HepG2 (cell line): ENCODE measurements around the gene MEPCE. TPM values are rescaled to one million over a fixed set of nuclear protein-coding genes. Genes with fewer than 3 reads are reported as not detected.

Experiments used
- AGO2 ChIP-seq: fragments of 200-400 bp; formaldehyde crosslinking; optimal IDR thresholded peaks from 2 replicates; pipeline ENCODE3; 2017; ENCODE audit warnings: mild to moderate bottlenecking, low read depth, low read length, moderate library complexity
- BORCS8-MEF2B ChIP-seq: sonication (generic); formaldehyde crosslinking; IDR thresholded peaks from 2 replicates; pipeline ENCODE4 v1.8.0; 2022; ENCODE audit warnings: mild to moderate bottlenecking, missing genetic modification reagents
- KAT8 ChIP-seq: IDR thresholded peaks from 2 replicates; pipeline ENCODE4 v1.6.1; 2016; ENCODE audit warnings: missing genetic modification reagents, missing compliant biosample characterization
- NR2C2 ChIP-seq: sonication (generic); formaldehyde crosslinking; IDR thresholded peaks from 2 replicates; pipeline ENCODE4 v1.4.0; 2020; ENCODE audit warnings: missing genetic modification reagents, mild to moderate bottlenecking, moderate library complexity, borderline replicate concordance
- PITX1 ChIP-seq: sonication (generic); formaldehyde crosslinking; IDR thresholded peaks from 2 replicates; pipeline ENCODE4 v1.5.1; 2020; ENCODE audit warnings: mild to moderate bottlenecking, missing genetic modification reagents
- RBFOX2 ChIP-seq: fragments of 200-400 bp; formaldehyde crosslinking; IDR thresholded peaks from 2 replicates; pipeline ENCODE4 v1.6.1; 2017; ENCODE audit warnings: low read depth, mild to moderate bottlenecking, low read length
- SAP130 ChIP-seq: IDR thresholded peaks from 2 replicates; pipeline ENCODE4 v1.6.1; 2016; ENCODE audit warnings: low read depth
- STAT5B ChIP-seq: sonication (generic); formaldehyde crosslinking; IDR thresholded peaks from 2 replicates; pipeline ENCODE4 v1.4.0; 2020; ENCODE audit warnings: missing genetic modification reagents
- SYNCRIP ChIP-seq: fragments of 200-400 bp; formaldehyde crosslinking; IDR thresholded peaks from 2 replicates; pipeline ENCODE4 v1.6.1; 2018; ENCODE audit warnings: mild to moderate bottlenecking, low read depth, low read length; ENCODE audit not compliant: insufficient read depth
- ZBTB20 ChIP-seq: sonication (generic); formaldehyde crosslinking; IDR thresholded peaks from 2 replicates; pipeline ENCODE4 v1.8.1; 2023; ENCODE audit warnings: missing genetic modification reagents, low read depth, mild to moderate bottlenecking, borderline replicate concordance
- ZC3H13 ChIP-seq: sonication (generic); formaldehyde crosslinking; IDR thresholded peaks from 2 replicates; pipeline ENCODE4 v1.8.1; 2023; ENCODE audit warnings: mild to moderate bottlenecking, missing genetic modification reagents, moderate library complexity
- ZFY ChIP-seq: sonication (generic); formaldehyde crosslinking; IDR thresholded peaks from 2 replicates; pipeline ENCODE4 v1.4.0; 2020; ENCODE audit warnings: missing genetic modification reagents
- ZIK1 ChIP-seq: sonication (generic); formaldehyde crosslinking; IDR thresholded peaks from 2 replicates; pipeline ENCODE4 v1.5.0; 2020; ENCODE audit warnings: mild to moderate bottlenecking, low read depth, missing genetic modification reagents, borderline replicate concordance
- ZNF205 ChIP-seq: IDR thresholded peaks from 2 replicates; pipeline ENCODE4 v1.6.1; 2018; ENCODE audit warnings: missing biosample characterization, missing genetic modification reagents
- ZNF564 ChIP-seq: sonication (generic); formaldehyde crosslinking; IDR thresholded peaks from 2 replicates; pipeline ENCODE4 v1.8.1; 2023; ENCODE audit warnings: mild to moderate bottlenecking, missing genetic modification reagents
- ZNF746 ChIP-seq: sonication (generic); formaldehyde crosslinking; IDR thresholded peaks from 2 replicates; pipeline ENCODE4 v1.8.0; 2022; ENCODE audit warnings: mild to moderate bottlenecking, missing genetic modification reagents
- polyA plus RNA-seq, 8 experiments: library from polyadenylated mRNA; depleted of rRNA in 3 of 8; stranded (reverse) in 7 of 8; unstranded in 1 of 8; fragments of >200 nt; fragmentation: Illumina TruSeq in 4 of 8; extraction: Trizol in 4 of 8; gene quantifications; 2 replicates each; pipeline versions ENCODE4 v1.2.1 to v1.2.3, GENCODE V29; 2011 to 2016; ENCODE audit warnings: low read depth in 4 of 8, missing spikeins in 1 of 8, mixed read lengths in 1 of 8; ENCODE audit not compliant: insufficient read depth in 1 of 8
- total RNA-seq, 5 experiments: library from RNA; depleted of rRNA; stranded (reverse); fragments of >200 nt; fragmentation: Illumina TruSeq; extraction: Trizol; gene quantifications; 2 replicates each; pipeline ENCODE4 v1.2.3, GENCODE V29; 2016; ENCODE audit warnings: low read depth in 1 of 5
- TF ChIP-seq, protein P1 (sequence below): sonication (generic); formaldehyde crosslinking; IDR thresholded peaks from 2 replicates; pipeline ENCODE4 v1.8.1; 2023; ENCODE audit warnings: mild to moderate bottlenecking, missing genetic modification reagents
- TF ChIP-seq, protein P2 (sequence below): sonication (generic); formaldehyde crosslinking; IDR thresholded peaks from 2 replicates; pipeline ENCODE4 v1.4.0; 2020; ENCODE audit warnings: missing genetic modification reagents
- TF ChIP-seq, protein P3 (sequence below): sonication (generic); formaldehyde crosslinking; conservative IDR thresholded peaks from 2 replicates; pipeline ENCODE4 v1.8.0; 2022; ENCODE audit warnings: low read depth, missing genetic modification reagents
- TF ChIP-seq, protein P4 (sequence below): sonication (generic); formaldehyde crosslinking; IDR thresholded peaks from 2 replicates; pipeline ENCODE4 v1.4.0; 2020; ENCODE audit warnings: missing genetic modification reagents
- TF ChIP-seq, protein P5 (sequence below): sonication (generic); formaldehyde crosslinking; IDR thresholded peaks from 2 replicates; pipeline ENCODE4 v1.9.0; 2022; ENCODE audit warnings: low read depth, missing genetic modification reagents

MEPCE gene
- total and polyA plus RNA-seq, 2 of the 13 experiments (the other 11 are each of a cell fraction or from before 2014, with no cell fraction given) = 12.3 to 26.0 TPM

DNA sequence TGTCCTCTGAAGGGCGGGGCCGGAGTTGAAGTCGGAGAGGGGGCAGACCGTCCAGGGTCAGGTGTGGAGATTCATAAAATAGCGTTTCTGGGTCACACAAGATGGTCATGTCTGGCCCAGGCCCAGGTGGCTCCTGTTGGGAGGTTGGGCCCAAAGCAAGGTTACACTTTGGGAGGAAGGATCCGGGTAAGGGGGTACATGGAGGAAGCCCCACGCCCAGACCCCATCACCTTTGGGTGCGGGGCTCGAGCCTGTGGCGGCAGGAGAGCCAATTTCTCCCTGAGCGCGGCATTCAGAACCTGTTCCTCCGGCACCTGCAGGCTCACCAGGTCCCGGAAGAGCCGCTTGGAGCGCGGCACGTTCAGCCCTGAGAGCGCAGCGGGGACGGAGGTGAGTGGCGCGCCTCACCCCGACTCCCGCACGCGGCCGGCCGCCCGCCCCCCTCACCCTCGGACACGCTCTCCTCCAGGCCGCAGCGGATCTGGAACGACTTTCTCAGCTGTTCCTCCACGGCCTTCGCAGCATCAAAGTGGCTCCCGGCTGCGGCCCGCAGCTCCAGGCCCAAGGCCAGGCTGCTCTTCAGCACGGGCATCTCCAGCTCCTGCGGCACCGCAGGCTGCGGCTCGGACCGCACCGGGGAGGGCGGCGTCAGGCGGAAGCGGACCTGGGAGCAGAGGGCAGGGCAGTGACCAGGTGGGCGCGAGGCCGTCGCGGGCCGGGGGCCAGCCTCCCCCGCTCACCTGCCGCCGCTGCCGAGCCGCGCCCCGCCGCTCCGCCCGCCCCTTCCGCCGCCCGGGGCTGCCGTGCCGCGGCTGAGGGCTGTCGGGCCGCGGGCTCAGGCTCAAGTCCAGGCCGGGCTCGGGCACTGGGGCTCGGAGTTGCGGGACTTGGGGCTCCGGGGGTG lies 6.0 kb downstream of the MEPCE start (continued):
- TF ChIP-seq, protein P1, sequence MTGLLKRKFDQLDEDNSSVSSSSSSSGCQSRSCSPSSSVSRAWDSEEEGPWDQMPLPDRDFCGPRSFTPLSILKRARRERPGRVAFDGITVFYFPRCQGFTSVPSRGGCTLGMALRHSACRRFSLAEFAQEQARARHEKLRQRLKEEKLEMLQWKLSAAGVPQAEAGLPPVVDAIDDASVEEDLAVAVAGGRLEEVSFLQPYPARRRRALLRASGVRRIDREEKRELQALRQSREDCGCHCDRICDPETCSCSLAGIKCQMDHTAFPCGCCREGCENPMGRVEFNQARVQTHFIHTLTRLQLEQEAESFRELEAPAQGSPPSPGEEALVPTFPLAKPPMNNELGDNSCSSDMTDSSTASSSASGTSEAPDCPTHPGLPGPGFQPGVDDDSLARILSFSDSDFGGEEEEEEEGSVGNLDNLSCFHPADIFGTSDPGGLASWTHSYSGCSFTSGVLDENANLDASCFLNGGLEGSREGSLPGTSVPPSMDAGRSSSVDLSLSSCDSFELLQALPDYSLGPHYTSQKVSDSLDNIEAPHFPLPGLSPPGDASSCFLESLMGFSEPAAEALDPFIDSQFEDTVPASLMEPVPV (CRISPR knock-in tag) = peak; percentile 82; the same call in 1 of the 2 replicates
- TF ChIP-seq NR2C2 = no peak
- peak; percentile 84; the same call in 1 of the 2 replicates for TF ChIP-seq ZC3H13
- peak; percentile 64 for TF ChIP-seq ZFY (CRISPR knock-in tag)
- peak; percentile 61; the same call in 1 of the 2 replicates for TF ChIP-seq ZIK1 (CRISPR knock-in tag)
- TF ChIP-seq PITX1 (CRISPR knock-in tag) = 0 out of 2 replicates have a peak, but pooled peaks have one; percentile 22
- peak; percentile 95 for TF ChIP-seq RBFOX2
- peak; percentile 99 for TF ChIP-seq AGO2
- TF ChIP-seq ZBTB20 (CRISPR knock-in tag) = 0 out of 2 replicates have a peak, but pooled peaks have one; percentile 29
- no peak for TF ChIP-seq ZNF205 (CRISPR knock-in tag)
- TF ChIP-seq, protein P2, sequence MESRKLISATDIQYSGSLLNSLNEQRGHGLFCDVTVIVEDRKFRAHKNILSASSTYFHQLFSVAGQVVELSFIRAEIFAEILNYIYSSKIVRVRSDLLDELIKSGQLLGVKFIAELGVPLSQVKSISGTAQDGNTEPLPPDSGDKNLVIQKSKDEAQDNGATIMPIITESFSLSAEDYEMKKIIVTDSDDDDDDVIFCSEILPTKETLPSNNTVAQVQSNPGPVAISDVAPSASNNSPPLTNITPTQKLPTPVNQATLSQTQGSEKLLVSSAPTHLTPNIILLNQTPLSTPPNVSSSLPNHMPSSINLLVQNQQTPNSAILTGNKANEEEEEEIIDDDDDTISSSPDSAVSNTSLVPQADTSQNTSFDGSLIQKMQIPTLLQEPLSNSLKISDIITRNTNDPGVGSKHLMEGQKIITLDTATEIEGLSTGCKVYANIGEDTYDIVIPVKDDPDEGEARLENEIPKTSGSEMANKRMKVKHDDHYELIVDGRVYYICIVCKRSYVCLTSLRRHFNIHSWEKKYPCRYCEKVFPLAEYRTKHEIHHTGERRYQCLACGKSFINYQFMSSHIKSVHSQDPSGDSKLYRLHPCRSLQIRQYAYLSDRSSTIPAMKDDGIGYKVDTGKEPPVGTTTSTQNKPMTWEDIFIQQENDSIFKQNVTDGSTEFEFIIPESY (CRISPR knock-in tag) = no peak
- peak; percentile 16 for TF ChIP-seq BORCS8-MEF2B (CRISPR knock-in tag)
- no peak for TF ChIP-seq KAT8 (CRISPR knock-in tag)
- TF ChIP-seq, protein P3, sequence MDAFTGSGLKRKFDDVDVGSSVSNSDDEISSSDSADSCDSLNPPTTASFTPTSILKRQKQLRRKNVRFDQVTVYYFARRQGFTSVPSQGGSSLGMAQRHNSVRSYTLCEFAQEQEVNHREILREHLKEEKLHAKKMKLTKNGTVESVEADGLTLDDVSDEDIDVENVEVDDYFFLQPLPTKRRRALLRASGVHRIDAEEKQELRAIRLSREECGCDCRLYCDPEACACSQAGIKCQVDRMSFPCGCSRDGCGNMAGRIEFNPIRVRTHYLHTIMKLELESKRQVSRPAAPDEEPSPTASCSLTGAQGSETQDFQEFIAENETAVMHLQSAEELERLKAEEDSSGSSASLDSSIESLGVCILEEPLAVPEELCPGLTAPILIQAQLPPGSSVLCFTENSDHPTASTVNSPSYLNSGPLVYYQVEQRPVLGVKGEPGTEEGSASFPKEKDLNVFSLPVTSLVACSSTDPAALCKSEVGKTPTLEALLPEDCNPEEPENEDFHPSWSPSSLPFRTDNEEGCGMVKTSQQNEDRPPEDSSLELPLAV (CRISPR knock-in tag) = no peak
- TF ChIP-seq, protein P4, sequence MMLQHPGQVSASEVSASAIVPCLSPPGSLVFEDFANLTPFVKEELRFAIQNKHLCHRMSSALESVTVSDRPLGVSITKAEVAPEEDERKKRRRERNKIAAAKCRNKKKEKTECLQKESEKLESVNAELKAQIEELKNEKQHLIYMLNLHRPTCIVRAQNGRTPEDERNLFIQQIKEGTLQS (CRISPR knock-in tag) = no peak
- TF ChIP-seq SAP130 (CRISPR knock-in tag) = peak; percentile 2
- TF ChIP-seq ZNF564 (CRISPR knock-in tag) = peak; percentile 62; the same call in 1 of the 2 replicates
- peak; percentile 36; the same call in 1 of the 2 replicates for TF ChIP-seq ZNF746 (CRISPR knock-in tag)
- no peak for TF ChIP-seq SYNCRIP
- TF ChIP-seq STAT5B (CRISPR knock-in tag) = no peak
- TF ChIP-seq, protein P5, sequence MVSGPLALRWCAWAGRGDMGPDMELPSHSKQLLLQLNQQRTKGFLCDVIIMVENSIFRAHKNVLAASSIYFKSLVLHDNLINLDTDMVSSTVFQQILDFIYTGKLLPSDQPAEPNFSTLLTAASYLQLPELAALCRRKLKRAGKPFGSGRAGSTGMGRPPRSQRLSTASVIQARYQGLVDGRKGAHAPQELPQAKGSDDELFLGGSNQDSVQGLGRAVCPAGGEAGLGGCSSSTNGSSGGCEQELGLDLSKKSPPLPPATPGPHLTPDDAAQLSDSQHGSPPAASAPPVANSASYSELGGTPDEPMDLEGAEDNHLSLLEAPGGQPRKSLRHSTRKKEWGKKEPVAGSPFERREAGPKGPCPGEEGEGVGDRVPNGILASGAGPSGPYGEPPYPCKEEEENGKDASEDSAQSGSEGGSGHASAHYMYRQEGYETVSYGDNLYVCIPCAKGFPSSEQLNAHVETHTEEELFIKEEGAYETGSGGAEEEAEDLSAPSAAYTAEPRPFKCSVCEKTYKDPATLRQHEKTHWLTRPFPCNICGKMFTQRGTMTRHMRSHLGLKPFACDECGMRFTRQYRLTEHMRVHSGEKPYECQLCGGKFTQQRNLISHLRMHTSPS = 0 out of 2 replicates have a peak, but pooled peaks have one; percentile 26
